Endothelial cell of umbilical vein (primary cell): ENCODE measurements around the gene BTBD19. TPM values are rescaled to one million over a fixed set of nuclear protein-coding genes. Genes with fewer than 3 reads are reported as not detected.

Source experiments
- BruUV-seq: library from RNA; stranded (reverse); fragments of 400-500 nt; replicated peaks from 2 replicates; lab custom pipeline; 2021; lab: Mats Ljungman, UMichigan
- CTCF ChIA-PET: fragments of 300-600, 350-600 bp; sonication (Branson Sonifier 250); formaldehyde crosslinking; loops from one replicate; lab custom pipeline; 2021; ENCODE audit warnings: antibody characterized with exemption, inconsistent platforms; lab: Charles Lee
- POLR2A ChIA-PET: fragments of 300-600, 350-600 bp; sonication (Branson Sonifier 250); formaldehyde crosslinking; loops from one replicate; lab custom pipeline; 2021; ENCODE audit warnings: antibody characterized with exemption, inconsistent platforms; lab: Charles Lee
- DNase-seq: peaks from one replicate; pipeline ENCODE4 v3.0.0-alpha.2; 2011; ENCODE audit warnings: low read depth, low spot score
- FAIRE-seq: peaks from 2 replicates; lab custom pipeline; 2011; peaks lifted over from hg19 to GRCh38; lab: Jason Lieb, UNC
- H2AFZ ChIP-seq: 2 replicates; pipeline ENCODE4 v1.6.0; 2012; ENCODE audit warnings: low read depth, low read length, control low read depth, inconsistent platforms
- H3K27ac ChIP-seq: 2 replicates; pipeline ENCODE4 v1.5.1; 2011; ENCODE audit warnings: low read depth, mild to moderate bottlenecking, control low read depth, low read length, moderate library complexity; ENCODE audit not compliant: insufficient read depth
- H3K27me3 ChIP-seq, 2 experiments: 2 replicates each; pipeline versions ENCODE4 v1.6.0 to v1.6.1; 2011; ENCODE audit warnings: low read length in 2 of 2, mixed read lengths in 1 of 2; ENCODE audit not compliant: control insufficient read depth in 2 of 2, insufficient read depth in 2 of 2
- H3K36me3 ChIP-seq, 2 experiments: 2 replicates in 1 of 2; 3 replicates in 1 of 2; pipeline ENCODE4 v1.5.1; 2011; ENCODE audit warnings: low read length in 2 of 2, mild to moderate bottlenecking in 1 of 2, moderate library complexity in 1 of 2; ENCODE audit not compliant: control insufficient read depth in 2 of 2, insufficient read depth in 2 of 2; ENCODE audit errors: extremely low read depth in 1 of 2
- H3K4me1 ChIP-seq: 3 replicates; pipeline ENCODE4 v1.5.1; 2011; ENCODE audit warnings: mild to moderate bottlenecking, low read length; ENCODE audit not compliant: control insufficient read depth, insufficient read depth; ENCODE audit errors: extremely low read depth
- H3K4me2 ChIP-seq: 2 replicates; pipeline ENCODE4 v1.6.1; 2011; ENCODE audit warnings: low read length, control low read depth, mixed read lengths; ENCODE audit not compliant: insufficient read depth
- H3K4me3 ChIP-seq, 3 experiments: fragments of 200-600 bp in 1 of 3; sonication (generic), shearing (Covaris generic) in 1 of 3; replicated peaks in 1 of 3; 2 replicates each; pipeline ENCODE4 v1.5.1; 2011 to 2016; ENCODE audit warnings: control low read depth in 3 of 3, low read length in 3 of 3, mild to moderate bottlenecking in 2 of 3, inconsistent platforms in 1 of 3, low read depth in 1 of 3, moderate library complexity in 1 of 3; ENCODE audit not compliant: insufficient read depth in 1 of 3
- H3K79me2 ChIP-seq: 2 replicates; pipeline ENCODE4 v1.6.0; 2012; ENCODE audit warnings: low read length, inconsistent platforms; ENCODE audit not compliant: control insufficient read depth, insufficient read depth
- H3K9ac ChIP-seq: replicated peaks from 2 replicates; pipeline ENCODE3; 2011; ENCODE audit warnings: low read length, control low read depth; ENCODE audit not compliant: insufficient read depth; ENCODE audit errors: extremely low read depth
- H3K9me1 ChIP-seq: replicated peaks from 3 replicates; pipeline ENCODE4 v1.6.0; 2011; ENCODE audit warnings: mild to moderate bottlenecking, low read length; ENCODE audit not compliant: control insufficient read depth, insufficient read depth; ENCODE audit errors: extremely low read depth
- H3K9me3 ChIP-seq: replicated peaks from 2 replicates; pipeline ENCODE4 v1.5.1; 2012; ENCODE audit warnings: low read length, inconsistent platforms; ENCODE audit not compliant: control insufficient read depth, insufficient read depth
- H4K20me1 ChIP-seq: replicated peaks from 2 replicates; pipeline ENCODE3; 2011; ENCODE audit warnings: mild to moderate bottlenecking, low read length; ENCODE audit not compliant: control insufficient read depth, insufficient read depth; ENCODE audit errors: extremely low read depth
- EZH2 ChIP-seq: IDR thresholded peaks from 2 replicates; pipeline ENCODE4 v1.6.1; 2012; ENCODE audit warnings: borderline replicate concordance, low read depth, mild to moderate bottlenecking, moderate library complexity, low read length, inconsistent platforms; ENCODE audit not compliant: severe bottlenecking
- FOS ChIP-seq: IDR thresholded peaks from 2 replicates; pipeline ENCODE4 v1.6.1; 2011; ENCODE audit warnings: mild to moderate bottlenecking, low read length, moderate library complexity, borderline replicate concordance; ENCODE audit not compliant: insufficient read depth
- GATA2 ChIP-seq: IDR thresholded peaks from 2 replicates; pipeline ENCODE4 v1.7.0; 2011; ENCODE audit warnings: low read depth, mild to moderate bottlenecking, moderate library complexity, mixed read lengths, low read length; ENCODE audit not compliant: insufficient read length, insufficient read depth
- JUN ChIP-seq: IDR thresholded peaks from 2 replicates; pipeline ENCODE4 v1.6.1; 2011; ENCODE audit warnings: borderline replicate concordance, low read depth; ENCODE audit not compliant: insufficient read length, insufficient read depth
- MAX ChIP-seq: IDR thresholded peaks from 2 replicates; pipeline ENCODE4 v1.6.1; 2011; ENCODE audit not compliant: insufficient read depth, insufficient read length
- MYC ChIP-seq: IDR thresholded peaks from one replicate; pipeline ENCODE4 v1.6.1; 2011; ENCODE audit warnings: mild to moderate bottlenecking, low read depth, low read length
- POLR2A ChIP-seq: IDR thresholded peaks from 2 replicates; pipeline ENCODE4 v1.6.1; 2012; ENCODE audit warnings: low read depth, mild to moderate bottlenecking, control low read depth, low read length
- POLR2AphosphoS5 ChIP-seq: IDR thresholded peaks from 2 replicates; pipeline ENCODE4 v1.6.1; 2012; ENCODE audit warnings: low read depth, mild to moderate bottlenecking, control low read depth, low read length, moderate library complexity; ENCODE audit not compliant: insufficient read depth
- dilution Hi-C: fragments of 300-500 bp; cut with MboI; formaldehyde crosslinking; loops from one replicate; pipeline ENCODE4 v1.15.0; 2019; ENCODE audit warnings: low sequenced_read_pairs; ENCODE audit not compliant: extremely low pct_ligation_motif_present
- intact Hi-C: fragments of 100-400 bp; cut with micrococcal nuclease; formaldehyde crosslinking; loops from one replicate; pipeline ENCODE4 v1.10.0; 2022
- polyA plus RNA-seq, 4 experiments: library from polyadenylated mRNA; depleted of rRNA in 3 of 4; stranded (reverse) in 3 of 4; unstranded in 1 of 4; fragments of >200 nt; gene quantifications; 2 replicates each; pipeline versions ENCODE4 v1.2.1 to v1.2.3, GENCODE V29; 2011 to 2012; ENCODE audit warnings: missing spikeins in 1 of 4
- total RNA-seq: library from RNA; stranded (reverse); gene quantifications from 2 replicates; pipeline ENCODE4 v1.2.3, GENCODE V29; 2021
- TF ChIP-seq, protein P1 (sequence below), 2 donors: IDR thresholded peaks; 1 replicate in 1 of 2; 2 replicates in 1 of 2; pipeline ENCODE4 v1.5.1; 2011; ENCODE audit warnings: low read length in 2 of 2, mild to moderate bottlenecking in 2 of 2, moderate library complexity in 2 of 2, control low read depth in 1 of 2, inconsistent platforms in 1 of 2, low read depth in 1 of 2; ENCODE audit not compliant: insufficient read depth in 1 of 2; ENCODE audit errors: extremely low read depth in 1 of 2

Gene BTBD19
- total and polyA plus RNA-seq, 2 donors (not counting 3 experiments of a cell fraction or from before 2014, with no cell fraction given), result 69.9 to 97.9 TPM

DNA sequence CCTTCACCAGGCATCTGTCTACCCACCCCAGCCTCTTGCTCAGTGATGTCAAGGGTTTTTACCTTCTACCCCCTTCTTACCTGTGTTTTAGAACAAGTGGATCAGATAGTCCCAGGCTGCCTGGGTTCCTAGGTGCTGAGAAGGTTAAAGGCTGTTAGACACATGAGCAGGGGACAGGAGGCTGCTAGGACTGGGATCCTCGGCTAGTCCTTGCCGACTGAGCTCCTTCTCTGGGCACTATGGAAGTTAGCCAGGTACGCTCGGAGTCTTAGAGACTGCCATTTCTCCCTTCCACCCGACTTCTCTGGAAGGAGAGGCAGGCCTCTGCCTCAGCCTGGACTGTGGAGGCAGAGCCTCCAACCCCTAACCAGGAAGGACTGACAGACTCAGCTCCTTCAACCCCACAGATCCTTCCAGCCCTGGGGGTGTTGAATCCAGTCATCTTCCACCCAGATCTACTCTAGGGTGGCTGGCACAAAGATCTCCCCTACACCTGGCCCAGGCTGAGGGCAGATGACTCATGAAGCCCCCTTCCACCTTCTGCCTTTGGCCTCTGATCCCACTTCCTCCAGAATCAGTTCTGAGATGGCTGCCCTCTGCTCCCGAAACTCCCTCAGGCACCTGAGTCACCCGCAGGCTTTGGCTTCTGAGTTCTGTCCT lies 1.5 kb upstream of the BTBD19 start, which contains the start of gene DYNLT4:
Gene DYNLT4, minus strand, starts transcription at position 648 of the 660 bp plus-strand sequence. CDS start 683 bp downstream, outside the sequence.
- peaks cover 72% of the 10 kb centered on the region for H3K4me1 ChIP-seq
- H3K4me3 ChIP-seq, result peak within 1 kb of the TSS in 2 of 3 experiments; percentile 6 to 25
- peaks cover 4 to 32% of the 10 kb centered on the region in 2 experiments for H3K36me3 ChIP-seq
- dilution Hi-C loops, result no loop called here
- peak within 1 kb of the TSS; percentile 100 for H3K27ac ChIP-seq
- peaks cover 55% of the 10 kb centered on the region for H3K79me2 ChIP-seq
- H3K4me2 ChIP-seq, result peak within 1 kb of the TSS; percentile 71
- no peaks in the 10 kb centered on the region for H4K20me1 ChIP-seq
- no peak for FAIRE-seq
- ChIA-PET CTCF (interaction anchor here (2.2 kb wide), 1 partner anchor 20 kb away, joined by 8 read pairs; no protein-coding TSS in a partner anchor), POLR2A (interaction anchor here (3.1 to 4.3 kb wide), 2 partner anchors 13 to 32 kb away, joined by 13 to 97 read pairs; partner anchors contain the start of gene RPS8)
- H3K9me3 ChIP-seq, result no peaks in the 10 kb centered on the region
- BruUV-seq, result TSS peak; percentile 42
- DNase-seq, result no peak
- peak; percentile 68 for TF ChIP-seq FOS
- no peak for TF ChIP-seq MYC
- TF ChIP-seq POLR2A, result no peak
- TF ChIP-seq MAX, result no peak
- TF ChIP-seq EZH2, result no peak
- peak; percentile 70 for TF ChIP-seq JUN
- TF ChIP-seq, protein P1, sequence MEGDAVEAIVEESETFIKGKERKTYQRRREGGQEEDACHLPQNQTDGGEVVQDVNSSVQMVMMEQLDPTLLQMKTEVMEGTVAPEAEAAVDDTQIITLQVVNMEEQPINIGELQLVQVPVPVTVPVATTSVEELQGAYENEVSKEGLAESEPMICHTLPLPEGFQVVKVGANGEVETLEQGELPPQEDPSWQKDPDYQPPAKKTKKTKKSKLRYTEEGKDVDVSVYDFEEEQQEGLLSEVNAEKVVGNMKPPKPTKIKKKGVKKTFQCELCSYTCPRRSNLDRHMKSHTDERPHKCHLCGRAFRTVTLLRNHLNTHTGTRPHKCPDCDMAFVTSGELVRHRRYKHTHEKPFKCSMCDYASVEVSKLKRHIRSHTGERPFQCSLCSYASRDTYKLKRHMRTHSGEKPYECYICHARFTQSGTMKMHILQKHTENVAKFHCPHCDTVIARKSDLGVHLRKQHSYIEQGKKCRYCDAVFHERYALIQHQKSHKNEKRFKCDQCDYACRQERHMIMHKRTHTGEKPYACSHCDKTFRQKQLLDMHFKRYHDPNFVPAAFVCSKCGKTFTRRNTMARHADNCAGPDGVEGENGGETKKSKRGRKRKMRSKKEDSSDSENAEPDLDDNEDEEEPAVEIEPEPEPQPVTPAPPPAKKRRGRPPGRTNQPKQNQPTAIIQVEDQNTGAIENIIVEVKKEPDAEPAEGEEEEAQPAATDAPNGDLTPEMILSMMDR (IDR thresholded peaks at IDR 0.05; ENCODE audit: extremely low read depth in 1 of 2, insufficient read depth in 1 of 2, low read depth in 1 of 2, low read length in 2 of 2), result no peak
- no peak for TF ChIP-seq POLR2AphosphoS5
- no peak for TF ChIP-seq GATA2
- H3K9ac ChIP-seq, result peak within 1 kb of the TSS; percentile 99
- no peaks in the 10 kb centered on the region for H3K27me3 ChIP-seq
- no peak within 1 kb of the TSS for H2AFZ ChIP-seq
- H3K9me1 ChIP-seq, result no peaks in the 10 kb centered on the region
- intact Hi-C loops, result loop anchor here (1.0 to 10.0 kb wide), 3 partner anchors 12 to 878 kb away; partner anchors contain the start of genes GPBP1L1, RNU5D-1 and TMEM69
